Mucosa of stomach (tissue), 1 donor: ENCODE measurements around the gene GOLGA3.
"Not testable (repeated sequence)": the region's sequence is repeated elsewhere in the genome, so short reads cannot be mapped to it uniquely, and the experiment has no call there.

Experiments
- H3K27me3 ChIP-seq: one replicate; pipeline ENCODE4 v1.7.0; 2013; ENCODE audit warnings: mild to moderate bottlenecking, low read length; ENCODE audit not compliant: control insufficient read depth, insufficient read depth
- H3K36me3 ChIP-seq: one replicate; pipeline ENCODE4 v1.7.0; 2013; ENCODE audit warnings: low read length; ENCODE audit not compliant: control insufficient read depth, insufficient read depth
- H3K4me1 ChIP-seq: one replicate; pipeline ENCODE4 v1.7.0; 2013; ENCODE audit warnings: mild to moderate bottlenecking, low read length; ENCODE audit not compliant: control insufficient read depth, insufficient read depth
- H3K4me3 ChIP-seq: one replicate; pipeline ENCODE4 v1.7.0; 2013; ENCODE audit warnings: low read length
- H3K9ac ChIP-seq: one replicate; pipeline ENCODE4 v1.7.0; 2013; ENCODE audit warnings: mild to moderate bottlenecking, low read length, moderate library complexity
- H3K9me3 ChIP-seq: one replicate; pipeline ENCODE4 v1.7.0; 2013; ENCODE audit warnings: mild to moderate bottlenecking, low read length, moderate library complexity; ENCODE audit not compliant: control insufficient read depth
- donor health status: Pancreatic carcinoma.

Gene GOLGA3, protein sequence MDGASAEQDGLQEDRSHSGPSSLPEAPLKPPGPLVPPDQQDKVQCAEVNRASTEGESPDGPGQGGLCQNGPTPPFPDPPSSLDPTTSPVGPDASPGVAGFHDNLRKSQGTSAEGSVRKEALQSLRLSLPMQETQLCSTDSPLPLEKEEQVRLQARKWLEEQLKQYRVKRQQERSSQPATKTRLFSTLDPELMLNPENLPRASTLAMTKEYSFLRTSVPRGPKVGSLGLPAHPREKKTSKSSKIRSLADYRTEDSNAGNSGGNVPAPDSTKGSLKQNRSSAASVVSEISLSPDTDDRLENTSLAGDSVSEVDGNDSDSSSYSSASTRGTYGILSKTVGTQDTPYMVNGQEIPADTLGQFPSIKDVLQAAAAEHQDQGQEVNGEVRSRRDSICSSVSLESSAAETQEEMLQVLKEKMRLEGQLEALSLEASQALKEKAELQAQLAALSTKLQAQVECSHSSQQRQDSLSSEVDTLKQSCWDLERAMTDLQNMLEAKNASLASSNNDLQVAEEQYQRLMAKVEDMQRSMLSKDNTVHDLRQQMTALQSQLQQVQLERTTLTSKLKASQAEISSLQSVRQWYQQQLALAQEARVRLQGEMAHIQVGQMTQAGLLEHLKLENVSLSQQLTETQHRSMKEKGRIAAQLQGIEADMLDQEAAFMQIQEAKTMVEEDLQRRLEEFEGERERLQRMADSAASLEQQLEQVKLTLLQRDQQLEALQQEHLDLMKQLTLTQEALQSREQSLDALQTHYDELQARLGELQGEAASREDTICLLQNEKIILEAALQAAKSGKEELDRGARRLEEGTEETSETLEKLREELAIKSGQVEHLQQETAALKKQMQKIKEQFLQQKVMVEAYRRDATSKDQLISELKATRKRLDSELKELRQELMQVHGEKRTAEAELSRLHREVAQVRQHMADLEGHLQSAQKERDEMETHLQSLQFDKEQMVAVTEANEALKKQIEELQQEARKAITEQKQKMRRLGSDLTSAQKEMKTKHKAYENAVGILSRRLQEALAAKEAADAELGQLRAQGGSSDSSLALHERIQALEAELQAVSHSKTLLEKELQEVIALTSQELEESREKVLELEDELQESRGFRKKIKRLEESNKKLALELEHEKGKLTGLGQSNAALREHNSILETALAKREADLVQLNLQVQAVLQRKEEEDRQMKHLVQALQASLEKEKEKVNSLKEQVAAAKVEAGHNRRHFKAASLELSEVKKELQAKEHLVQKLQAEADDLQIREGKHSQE (N-terminal part only)

DNA sequence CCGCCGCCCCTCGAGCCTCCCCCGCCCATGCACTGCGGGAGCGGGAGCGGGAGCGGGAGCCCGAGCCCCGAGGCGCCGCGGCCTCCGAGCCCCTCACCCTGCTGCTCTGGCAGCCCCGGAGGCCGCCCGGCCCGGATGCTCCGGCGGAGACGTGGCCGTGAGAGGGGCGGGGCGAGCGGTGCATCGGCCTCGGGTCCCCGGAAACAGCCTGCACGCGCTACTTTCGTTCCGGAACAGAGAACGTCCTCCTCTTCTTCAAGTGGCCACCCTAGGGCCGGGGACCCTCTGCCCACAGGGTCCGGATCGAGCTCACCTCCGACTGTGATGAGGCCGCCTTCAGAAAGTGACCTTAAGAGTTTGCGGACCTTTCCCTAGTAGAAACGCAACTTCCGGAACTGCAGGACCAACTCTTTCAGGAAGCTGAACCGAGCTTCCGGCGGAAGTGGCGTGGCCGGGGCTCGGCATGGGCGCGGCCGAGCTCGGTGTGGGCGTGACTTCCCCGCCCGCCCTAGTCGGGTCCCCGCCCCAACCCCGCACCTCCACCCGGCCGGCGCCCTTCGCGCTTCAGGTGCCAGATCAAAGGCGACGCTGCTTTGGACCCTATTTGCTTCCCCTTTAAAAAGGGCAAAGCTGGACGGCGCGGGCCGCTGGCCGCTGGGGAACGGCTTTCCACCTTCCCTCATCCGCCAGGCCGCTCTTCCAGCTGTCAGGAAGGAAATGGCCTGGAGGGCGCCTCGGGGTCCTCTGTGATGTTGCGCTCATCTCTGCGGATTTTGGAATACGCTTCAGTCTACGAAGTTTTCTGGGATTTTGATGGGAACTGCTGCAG, at the start of gene GOLGA3:
GOLGA3 (minus strand) TSS at position 164 of the 829 bp plus-strand sequence. CDS start 6,741 bp downstream, outside the sequence.
- H3K9ac ChIP-seq = peak within 1 kb of the TSS; percentile 92
- H3K27me3 ChIP-seq = no peaks in the 10 kb centered on the region
- H3K4me1 ChIP-seq = peaks cover 24% of the 10 kb centered on the region
- no peaks in the 10 kb centered on the region for H3K9me3 ChIP-seq
- peak within 1 kb of the TSS; percentile 75 for H3K4me3 ChIP-seq
- peaks cover 8% of the 10 kb centered on the region for H3K36me3 ChIP-seq

- peaks cover 16% of the 10 kb centered on the region for H3K36me3 ChIP-seq
- H3K27me3 ChIP-seq, H3K4me1 ChIP-seq, H3K4me3 ChIP-seq, H3K9ac ChIP-seq, H3K9me3 ChIP-seq: not testable (repeated sequence)
Measured at GRCh38 chr12:132874620-132875019, 46.0 kb upstream of the GOLGA3 start.

- H3K36me3 ChIP-seq = peaks cover 16% of the 10 kb centered on the region
Measured at GRCh38 chr12:132874175-132874574, 45.5 kb upstream of the GOLGA3 start.

DNA sequence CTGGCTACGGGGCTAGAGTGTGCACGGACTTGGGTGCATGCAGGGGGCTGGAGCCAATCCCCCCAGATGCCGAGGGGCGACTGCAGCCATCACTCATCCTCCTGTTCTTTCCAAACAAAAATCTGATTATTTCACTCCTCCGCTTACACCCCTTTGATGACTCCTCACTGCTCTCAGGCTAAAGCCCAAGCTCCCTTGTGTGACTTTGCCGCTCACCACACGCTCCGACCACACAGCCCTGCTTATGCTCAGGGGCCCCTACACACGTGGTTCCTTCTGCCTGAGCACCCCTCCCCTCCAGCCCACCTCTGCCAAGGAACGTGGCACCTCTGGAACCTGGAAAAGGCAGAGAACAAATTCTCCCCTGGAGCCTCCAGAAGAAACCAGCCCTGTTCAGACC, 45.1 kb upstream of the GOLGA3 start:
- H3K4me1 ChIP-seq = no peaks in the 10 kb centered on the region
- no peaks in the 10 kb centered on the region for H3K27me3 ChIP-seq
- peaks cover 16% of the 10 kb centered on the region for H3K36me3 ChIP-seq
- H3K9me3 ChIP-seq = no peaks in the 10 kb centered on the region
- no peak overlapping the region for H3K4me3 ChIP-seq
- H3K9ac ChIP-seq = no peak overlapping the region

More at GRCh38 chr12:132874175-132874574, 45.5 kb upstream of the GOLGA3 start:
- Histone ChIP-seq H3K4me3 (no peak overlapping the region), H3K9ac (no peak overlapping the region), H3K27me3 (no peaks in the 10 kb centered on the region), H3K9me3 (no peaks in the 10 kb centered on the region), H3K4me1 (no peaks in the 10 kb centered on the region)

- no peak overlapping the region for H3K9ac ChIP-seq
- H3K4me3 ChIP-seq = no peak overlapping the region
- H3K36me3 ChIP-seq = peaks cover 16% of the 10 kb centered on the region
- H3K27me3 ChIP-seq = no peaks in the 10 kb centered on the region
- H3K4me1 ChIP-seq = no peaks in the 10 kb centered on the region
- H3K9me3 ChIP-seq = no peaks in the 10 kb centered on the region
Measured at GRCh38 chr12:132872975-132873421, 44.3 kb upstream of the GOLGA3 start.

DNA sequence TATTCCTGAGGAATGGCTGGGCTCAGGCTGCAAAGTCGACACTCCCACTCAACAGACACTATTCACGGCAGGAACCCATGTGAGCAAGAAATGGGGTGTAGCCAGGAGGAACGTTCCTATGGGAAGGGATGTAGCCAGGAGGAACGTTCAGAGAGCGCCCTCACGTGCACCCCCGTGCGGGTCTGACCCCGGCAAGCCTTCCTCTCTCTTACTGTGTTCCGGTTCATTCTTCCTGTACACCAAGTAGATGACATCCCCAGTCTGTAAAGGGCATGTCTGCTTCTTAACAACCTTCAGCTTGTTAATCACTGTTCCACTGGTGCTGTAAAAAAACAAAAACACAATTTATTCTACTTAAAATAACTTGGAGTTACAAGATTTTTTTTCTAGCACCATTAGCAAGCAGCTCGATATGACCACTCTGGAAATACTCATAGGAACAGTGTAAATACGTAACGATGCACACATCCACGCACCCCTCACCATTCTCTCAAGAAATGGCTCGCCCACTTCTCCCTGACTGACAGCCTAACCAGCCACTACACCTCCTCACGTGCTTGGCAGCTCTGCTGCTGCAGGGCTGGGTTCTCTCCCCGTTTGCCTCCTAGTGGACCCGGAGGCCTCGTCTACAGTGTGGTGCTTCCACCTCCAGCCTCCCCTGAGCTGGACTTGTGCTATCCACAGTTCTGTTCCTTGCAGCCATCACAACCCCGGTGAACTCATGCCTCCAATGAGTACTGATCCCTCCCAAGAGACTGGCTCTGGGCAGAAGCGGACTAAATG, 43.6 kb upstream of the GOLGA3 start:
- no peaks in the 10 kb centered on the region for H3K9me3 ChIP-seq

GRCh38 chr12:132869551-132869950, 40.9 kb upstream of the GOLGA3 start:
- Histone ChIP-seq H3K36me3 (peaks cover 20% of the 10 kb centered on the region), H3K9me3 (no peaks in the 10 kb centered on the region), H3K4me3 (no peak overlapping the region), H3K27me3 (no peaks in the 10 kb centered on the region), H3K4me1 (no peaks in the 10 kb centered on the region), H3K9ac (no peak overlapping the region)

More for the DNA sequence above, 43.6 kb upstream of the GOLGA3 start:
- Histone ChIP-seq H3K27me3 (no peaks in the 10 kb centered on the region), H3K4me3 (no peak overlapping the region), H3K4me1 (no peaks in the 10 kb centered on the region), H3K36me3 (peaks cover 17% of the 10 kb centered on the region), H3K9ac (no peak overlapping the region)

GRCh38 chr12:132866251-132866828, 37.7 kb upstream of the GOLGA3 start:
- Histone ChIP-seq H3K4me1 (no peaks in the 10 kb centered on the region), H3K36me3 (peaks cover 13% of the 10 kb centered on the region), H3K9me3 (no peaks in the 10 kb centered on the region), H3K27me3 (no peaks in the 10 kb centered on the region), H3K4me3 (no peak overlapping the region), H3K9ac (no peak overlapping the region)

GRCh38 chr12:132861558-132861957, 32.9 kb upstream of the GOLGA3 start:
- Histone ChIP-seq H3K4me3 (no peak overlapping the region), H3K4me1 (peaks cover 5% of the 10 kb centered on the region), H3K9ac (no peak overlapping the region), H3K9me3 (no peaks in the 10 kb centered on the region), H3K27me3 (no peaks in the 10 kb centered on the region), H3K36me3 (peaks cover 18% of the 10 kb centered on the region)

DNA sequence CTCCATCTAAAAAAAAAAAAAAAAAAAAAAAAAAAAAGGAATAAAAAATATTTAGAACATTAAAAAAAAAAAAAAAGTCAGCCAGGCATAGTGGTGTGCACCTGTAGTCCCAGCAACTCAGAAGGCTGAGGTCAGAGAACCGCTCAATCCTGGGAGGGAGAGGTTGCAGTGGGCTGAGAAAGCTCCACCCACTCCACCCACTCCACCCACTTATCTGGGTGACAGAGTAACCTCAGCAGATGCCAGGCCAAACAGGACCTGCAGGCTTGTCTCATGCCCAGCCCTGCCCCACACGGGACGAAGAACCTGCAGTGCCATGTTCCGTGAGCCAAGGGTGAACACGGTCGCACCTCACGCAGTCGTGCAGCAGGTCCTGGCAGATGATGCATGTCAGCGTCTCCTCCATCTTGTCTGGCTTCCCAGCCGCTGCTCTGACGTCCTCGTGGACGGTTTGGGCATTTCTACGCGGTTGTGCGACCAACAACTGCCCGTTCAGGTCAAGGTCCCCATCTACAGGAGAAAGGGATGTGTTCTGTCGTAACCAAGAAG, 30.1 kb upstream of the GOLGA3 start:
- no peaks in the 10 kb centered on the region for H3K9me3 ChIP-seq
- H3K36me3 ChIP-seq = peaks cover 22% of the 10 kb centered on the region
- H3K27me3 ChIP-seq = no peaks in the 10 kb centered on the region
- no peak overlapping the region for H3K4me3 ChIP-seq
- H3K4me1 ChIP-seq = peaks cover 5% of the 10 kb centered on the region
- H3K9ac ChIP-seq = no peak overlapping the region
